Measurements from ENCODE around the gene ADAMTS2.

GRCh38 chr5:179264053-179264782 is 81.0 kb downstream of the ADAMTS2 start:
- TF ChIP-seq CHD1 (IDR thresholded peaks at IDR 0.05; ENCODE audit: low read depth, low read length) (no peak), ELK1 (IDR thresholded peaks at IDR 0.05; ENCODE audit: borderline replicate concordance, low read depth, low read length) (no peak), CTCF (conservative IDR thresholded peaks at IDR 0.05; ENCODE audit: low read depth, low read length) (no peak)
